HCT116 (cell line): Measurements from ENCODE around the gene ESYT1.

Source experiments
- CEBPB ChIP-seq: IDR thresholded peaks from 2 replicates; pipeline ENCODE4 v1.6.1; 2012; ENCODE audit warnings: low read depth
- JUND ChIP-seq: IDR thresholded peaks from 2 replicates; pipeline ENCODE4 v1.6.1; 2012
- POLR2A ChIP-seq: IDR thresholded peaks from 2 replicates; pipeline ENCODE4 v1.7.0; 2011; ENCODE audit warnings: borderline replicate concordance; ENCODE audit not compliant: insufficient read depth, insufficient read length; ENCODE audit errors: extremely low read depth
- POLR2AphosphoS5 ChIP-seq: IDR thresholded peaks from 2 replicates; pipeline ENCODE4 v1.6.1; 2011; ENCODE audit warnings: mild to moderate bottlenecking, low read depth, low read length, moderate library complexity
- SIN3A ChIP-seq: IDR thresholded peaks from 2 replicates; pipeline ENCODE4 v1.6.1; 2012; ENCODE audit warnings: low read depth
- TCF7L2 ChIP-seq: IDR thresholded peaks from 2 replicates; pipeline ENCODE4 v1.7.0; 2011; ENCODE audit warnings: borderline replicate concordance, inconsistent platforms; ENCODE audit not compliant: insufficient read depth, insufficient read length; ENCODE audit errors: extremely low read depth
- YY1 ChIP-seq: IDR thresholded peaks from 2 replicates; pipeline ENCODE4 v1.6.1; 2011; ENCODE audit warnings: low read length, low read depth, moderate library complexity, mild to moderate bottlenecking; ENCODE audit not compliant: insufficient replicate concordance; ENCODE audit errors: extremely low read depth
- TF ChIP-seq, protein P1 (sequence below), 3 experiments: fragments of 200-600 bp in 1 of 3; sonication (generic) in 1 of 3; IDR thresholded peaks in 2 of 3; conservative IDR thresholded peaks in 1 of 3; 2 replicates each; pipeline ENCODE4 v1.5.1; 2012 to 2017; ENCODE audit warnings: low read depth in 2 of 3, low read length in 2 of 3, antibody characterized with exemption in 1 of 3, borderline replicate concordance in 1 of 3, control low read depth in 1 of 3, mild to moderate bottlenecking in 1 of 3, mixed read lengths in 1 of 3, mixed run types in 1 of 3, moderate library complexity in 1 of 3; ENCODE audit not compliant: insufficient read depth in 1 of 3
- TF ChIP-seq, protein P2 (sequence below): IDR thresholded peaks from 2 replicates; pipeline ENCODE4 v1.6.1; 2011; ENCODE audit warnings: mild to moderate bottlenecking, low read length, moderate library complexity; ENCODE audit not compliant: insufficient replicate concordance; ENCODE audit errors: extremely low read depth

GRCh38 chr12:56103066-56103711 lies 24.9 kb upstream of the ESYT1 start:
- no peak for TF ChIP-seq POLR2A
- TF ChIP-seq, protein P1, sequence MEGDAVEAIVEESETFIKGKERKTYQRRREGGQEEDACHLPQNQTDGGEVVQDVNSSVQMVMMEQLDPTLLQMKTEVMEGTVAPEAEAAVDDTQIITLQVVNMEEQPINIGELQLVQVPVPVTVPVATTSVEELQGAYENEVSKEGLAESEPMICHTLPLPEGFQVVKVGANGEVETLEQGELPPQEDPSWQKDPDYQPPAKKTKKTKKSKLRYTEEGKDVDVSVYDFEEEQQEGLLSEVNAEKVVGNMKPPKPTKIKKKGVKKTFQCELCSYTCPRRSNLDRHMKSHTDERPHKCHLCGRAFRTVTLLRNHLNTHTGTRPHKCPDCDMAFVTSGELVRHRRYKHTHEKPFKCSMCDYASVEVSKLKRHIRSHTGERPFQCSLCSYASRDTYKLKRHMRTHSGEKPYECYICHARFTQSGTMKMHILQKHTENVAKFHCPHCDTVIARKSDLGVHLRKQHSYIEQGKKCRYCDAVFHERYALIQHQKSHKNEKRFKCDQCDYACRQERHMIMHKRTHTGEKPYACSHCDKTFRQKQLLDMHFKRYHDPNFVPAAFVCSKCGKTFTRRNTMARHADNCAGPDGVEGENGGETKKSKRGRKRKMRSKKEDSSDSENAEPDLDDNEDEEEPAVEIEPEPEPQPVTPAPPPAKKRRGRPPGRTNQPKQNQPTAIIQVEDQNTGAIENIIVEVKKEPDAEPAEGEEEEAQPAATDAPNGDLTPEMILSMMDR (IDR thresholded peaks at IDR 0.05 in 2 of 3, conservative IDR thresholded peaks at IDR 0.05 in 1 of 3; ENCODE audit: borderline replicate concordance in 1 of 3, insufficient read depth in 1 of 3, low read depth in 2 of 3, low read length in 2 of 3), result no peak
- no peak for TF ChIP-seq TCF7L2
- no peak for TF ChIP-seq POLR2AphosphoS5
- TF ChIP-seq, protein P2, sequence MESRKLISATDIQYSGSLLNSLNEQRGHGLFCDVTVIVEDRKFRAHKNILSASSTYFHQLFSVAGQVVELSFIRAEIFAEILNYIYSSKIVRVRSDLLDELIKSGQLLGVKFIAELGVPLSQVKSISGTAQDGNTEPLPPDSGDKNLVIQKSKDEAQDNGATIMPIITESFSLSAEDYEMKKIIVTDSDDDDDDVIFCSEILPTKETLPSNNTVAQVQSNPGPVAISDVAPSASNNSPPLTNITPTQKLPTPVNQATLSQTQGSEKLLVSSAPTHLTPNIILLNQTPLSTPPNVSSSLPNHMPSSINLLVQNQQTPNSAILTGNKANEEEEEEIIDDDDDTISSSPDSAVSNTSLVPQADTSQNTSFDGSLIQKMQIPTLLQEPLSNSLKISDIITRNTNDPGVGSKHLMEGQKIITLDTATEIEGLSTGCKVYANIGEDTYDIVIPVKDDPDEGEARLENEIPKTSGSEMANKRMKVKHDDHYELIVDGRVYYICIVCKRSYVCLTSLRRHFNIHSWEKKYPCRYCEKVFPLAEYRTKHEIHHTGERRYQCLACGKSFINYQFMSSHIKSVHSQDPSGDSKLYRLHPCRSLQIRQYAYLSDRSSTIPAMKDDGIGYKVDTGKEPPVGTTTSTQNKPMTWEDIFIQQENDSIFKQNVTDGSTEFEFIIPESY, result no peak
- no peak for TF ChIP-seq JUND
- TF ChIP-seq YY1, result no peak
- no peak for TF ChIP-seq CEBPB
- TF ChIP-seq SIN3A, result no peak
